Trophoblast cell (in vitro differentiated cells and primary cell): Measurements from ENCODE around the gene RXRG.
A peak's percentile ranks its signal among the peaks of the same experiment; 100 is the strongest.

ENCODE experiments used
- DNase-seq, 2 donors: peaks; one replicate each; pipeline ENCODE4 v3.0.0-alpha.2; 2016
- H2AFZ ChIP-seq: 2 replicates; pipeline ENCODE4 v1.6.1; 2013; ENCODE audit warnings: low read length, moderate library complexity, mild to moderate bottlenecking; ENCODE audit not compliant: insufficient read depth, poor library complexity
- H2AK5ac ChIP-seq: 2 replicates; pipeline ENCODE4 v1.6.1; 2013; ENCODE audit warnings: mild to moderate bottlenecking, low read length
- H2BK120ac ChIP-seq: 2 replicates; pipeline ENCODE4 v1.6.1; 2013; ENCODE audit warnings: low read length, mild to moderate bottlenecking, moderate library complexity; ENCODE audit not compliant: insufficient read depth, poor library complexity
- H2BK12ac ChIP-seq: 2 replicates; pipeline ENCODE4 v1.6.1; 2013; ENCODE audit warnings: mild to moderate bottlenecking, low read length, moderate library complexity
- H2BK5ac ChIP-seq: 2 replicates; pipeline ENCODE4 v1.6.1; 2013; ENCODE audit warnings: low read length, low read depth, moderate library complexity, mild to moderate bottlenecking; ENCODE audit not compliant: poor library complexity
- H3K14ac ChIP-seq: 2 replicates; pipeline ENCODE4 v1.6.1; 2013; ENCODE audit warnings: mild to moderate bottlenecking, low read length
- H3K18ac ChIP-seq: 2 replicates; pipeline ENCODE4 v1.6.1; 2013; ENCODE audit warnings: mild to moderate bottlenecking, low read length
- H3K23ac ChIP-seq: 2 replicates; pipeline ENCODE4 v1.6.1; 2013; ENCODE audit warnings: low read length
- H3K27ac ChIP-seq: 2 replicates; pipeline ENCODE4 v1.5.1; 2013; ENCODE audit warnings: low read depth, mild to moderate bottlenecking, inconsistent platforms, low read length, moderate library complexity
- H3K27me3 ChIP-seq: 2 replicates; pipeline ENCODE4 v1.6.1; 2013; ENCODE audit warnings: inconsistent platforms, mild to moderate bottlenecking, low read length, moderate library complexity; ENCODE audit not compliant: insufficient read depth
- H3K36me3 ChIP-seq, 2 experiments: 1 replicate in 1 of 2; 2 replicates in 1 of 2; pipeline ENCODE4 v1.6.1; 2013; ENCODE audit warnings: low read length in 2 of 2, mild to moderate bottlenecking in 2 of 2, moderate library complexity in 1 of 2; ENCODE audit not compliant: insufficient read depth in 2 of 2, control insufficient read depth in 1 of 2
- H3K4ac ChIP-seq: 2 replicates; pipeline ENCODE4 v1.6.1; 2013; ENCODE audit warnings: low read depth, mild to moderate bottlenecking, low read length, moderate library complexity
- H3K4me1 ChIP-seq, 2 experiments: 1 replicate in 1 of 2; 2 replicates in 1 of 2; pipeline ENCODE4 v1.6.1; 2013; ENCODE audit warnings: low read length in 2 of 2, mild to moderate bottlenecking in 2 of 2, moderate library complexity in 1 of 2; ENCODE audit not compliant: insufficient read depth in 2 of 2, control insufficient read depth in 1 of 2
- H3K4me2 ChIP-seq: 2 replicates; pipeline ENCODE4 v1.6.1; 2013; ENCODE audit warnings: inconsistent platforms, mild to moderate bottlenecking, low read length, moderate library complexity
- H3K4me3 ChIP-seq: 2 replicates; pipeline ENCODE4 v1.5.1; 2013; ENCODE audit warnings: mild to moderate bottlenecking, low read depth, low read length, inconsistent platforms
- H3K79me1 ChIP-seq: one replicate; pipeline ENCODE4 v1.6.1; 2013; ENCODE audit warnings: low read length
- H3K79me2 ChIP-seq: 2 replicates; pipeline ENCODE4 v1.6.1; 2013; ENCODE audit warnings: low read length, mild to moderate bottlenecking; ENCODE audit not compliant: control insufficient read depth, insufficient read depth, poor library complexity
- H3K9ac ChIP-seq: 2 replicates; pipeline ENCODE4 v1.6.1; 2013; ENCODE audit warnings: mild to moderate bottlenecking, low read length
- H3K9me3 ChIP-seq: 2 replicates; pipeline ENCODE4 v1.6.1; 2013; ENCODE audit warnings: low read depth, mild to moderate bottlenecking, control low read depth, inconsistent platforms, low read length; ENCODE audit not compliant: insufficient read depth
- H4K12ac ChIP-seq: 2 replicates; pipeline ENCODE4 v1.6.1; 2013; ENCODE audit warnings: low read depth, mild to moderate bottlenecking, low read length, moderate library complexity
- H4K8ac ChIP-seq: 2 replicates; pipeline ENCODE4 v1.6.1; 2013; ENCODE audit warnings: low read depth, mild to moderate bottlenecking, low read length, moderate library complexity
- H4K91ac ChIP-seq: one replicate; pipeline ENCODE4 v1.6.1; 2013; ENCODE audit warnings: low read depth, mild to moderate bottlenecking, low read length, moderate library complexity
- WGBS: extraction: QIAGEN DNeasy Blood & Tissue Kit; methylation state at CpG from one replicate; pipeline ENCODE4 v1.1.7; 2013; ENCODE audit warnings: missing lambda C conversion rate; ENCODE audit not compliant: insufficient read length, insufficient coverage; ENCODE audit errors: extremely low coverage; 5-methylcytosine and 5-hydroxymethylcytosine counted together

The RXRG gene

GRCh38 chr1:165387505-165387904, 57.4 kb downstream of the RXRG start:
- Histone ChIP-seq H4K8ac (no peak overlapping the region), H3K23ac (no peak overlapping the region), H3K79me1 (no peaks in the 10 kb centered on the region), H2AFZ (no peak overlapping the region), H3K27me3 (no peaks in the 10 kb centered on the region), H3K18ac (no peak overlapping the region), H3K4me1 (peaks cover 0 to 5% of the 10 kb centered on the region in 2 experiments), H2AK5ac (no peak overlapping the region), H3K14ac (no peak overlapping the region), H3K4ac (no peak overlapping the region), H2BK5ac (no peak overlapping the region), H3K4me3 (no peak overlapping the region), H2BK12ac (no peak overlapping the region), H2BK120ac (no peak overlapping the region), H4K91ac (no peak overlapping the region), H3K9ac (no peak overlapping the region), H3K36me3 (no peaks in the 10 kb centered on the region), H4K12ac (no peak overlapping the region), H3K79me2 (no peaks in the 10 kb centered on the region), H3K27ac (no peak overlapping the region), H3K4me2 (no peak overlapping the region), H3K9me3 (peaks cover 1% of the 10 kb centered on the region)
- no peak for DNase-seq
- WGBS: no CpG with 5 or more reads among the region's 2 CpGs

DNA sequence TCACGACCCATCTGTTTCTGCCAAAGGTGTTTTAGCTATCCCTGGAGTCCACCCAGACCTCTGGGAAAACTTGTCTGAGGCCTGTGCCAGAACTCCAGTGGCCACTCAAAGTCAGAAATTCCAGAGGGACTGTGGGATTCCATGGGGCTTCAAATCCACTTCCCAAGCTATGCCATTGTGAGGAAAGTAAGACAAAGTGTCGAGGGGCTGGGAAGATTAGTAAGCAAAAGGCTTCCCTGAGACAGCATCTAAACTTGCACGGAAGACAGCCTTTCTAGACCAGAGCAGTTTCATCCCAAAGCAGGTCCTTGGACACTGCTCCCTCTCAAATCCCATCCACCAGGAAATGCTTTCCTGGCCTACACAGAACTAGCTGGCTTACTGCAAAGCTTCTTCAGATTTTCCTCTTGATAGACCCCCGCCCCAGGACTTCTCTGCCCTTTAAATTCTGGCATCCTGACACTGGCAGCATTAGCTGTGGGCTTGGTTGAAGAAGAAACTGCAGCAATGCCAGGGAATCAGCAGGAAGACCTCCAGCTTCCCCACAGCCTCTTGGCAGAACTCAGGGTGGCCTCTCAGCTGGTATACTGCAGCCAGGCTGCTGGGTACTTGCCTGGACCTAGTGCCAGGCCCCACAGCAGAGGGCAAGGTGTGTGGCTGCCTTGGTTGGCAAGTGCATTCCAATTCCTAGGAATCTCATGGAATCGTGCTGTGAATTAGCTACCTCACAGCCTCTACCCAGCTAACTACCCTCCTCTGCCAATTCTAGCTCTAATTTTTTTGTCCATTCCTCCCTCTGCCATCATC, 61.1 kb downstream of the RXRG start:
- no peak overlapping the region for H3K4ac ChIP-seq
- no peak overlapping the region for H2BK120ac ChIP-seq
- no peak overlapping the region for H4K8ac ChIP-seq
- H2AK5ac ChIP-seq: no peak overlapping the region
- peaks cover 0 to 5% of the 10 kb centered on the region in 2 experiments for H3K4me1 ChIP-seq
- peaks cover 1% of the 10 kb centered on the region for H3K9me3 ChIP-seq
- no CpG with 5 or more reads among the region's 5 CpGs for WGBS
- no peak overlapping the region for H3K18ac ChIP-seq
- no peaks in the 10 kb centered on the region for H3K79me1 ChIP-seq
- H3K14ac ChIP-seq: no peak overlapping the region
- no peaks in the 10 kb centered on the region for H3K79me2 ChIP-seq
- H2AFZ ChIP-seq: no peak overlapping the region
- H2BK5ac ChIP-seq: no peak overlapping the region
- no peak overlapping the region for H3K27ac ChIP-seq
- DNase-seq: no peak
- H3K23ac ChIP-seq: no peak overlapping the region
- no peaks in the 10 kb centered on the region for H3K36me3 ChIP-seq
- no peak overlapping the region for H2BK12ac ChIP-seq
- H3K4me2 ChIP-seq: no peak overlapping the region
- peak overlapping the region; percentile 6 for H3K4me3 ChIP-seq
- H3K9ac ChIP-seq: no peak overlapping the region
- H4K91ac ChIP-seq: no peak overlapping the region
- no peak overlapping the region for H4K12ac ChIP-seq
- H3K27me3 ChIP-seq: no peaks in the 10 kb centered on the region

DNA sequence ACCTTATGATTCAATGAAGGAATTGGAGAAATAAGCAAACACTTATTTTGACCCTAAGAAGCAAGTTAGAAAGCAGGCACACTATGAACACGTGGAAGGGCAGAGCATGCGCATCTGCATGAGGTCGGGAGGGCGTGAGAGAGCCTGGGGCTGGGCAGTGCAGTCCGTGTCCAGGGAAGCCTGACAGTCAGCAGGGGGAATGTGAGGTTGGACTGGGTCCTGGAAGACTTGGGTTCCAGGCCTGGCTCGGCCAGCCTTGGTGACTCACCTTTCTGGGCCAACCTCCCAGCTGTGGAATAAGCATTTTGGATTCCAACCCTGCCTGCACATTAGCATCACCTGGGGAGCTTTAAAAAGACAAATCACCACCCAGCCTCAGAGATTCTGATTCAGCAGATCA, 61.9 kb downstream of the RXRG start:
- H2BK12ac ChIP-seq: no peak overlapping the region
- H3K36me3 ChIP-seq: no peaks in the 10 kb centered on the region
- no peak for DNase-seq
- no peaks in the 10 kb centered on the region for H3K79me2 ChIP-seq
- H2BK120ac ChIP-seq: no peak overlapping the region
- no peak overlapping the region for H3K14ac ChIP-seq
- no peak overlapping the region for H2AFZ ChIP-seq
- H2BK5ac ChIP-seq: no peak overlapping the region
- H3K4ac ChIP-seq: no peak overlapping the region
- no peak overlapping the region for H4K8ac ChIP-seq
- no peaks in the 10 kb centered on the region for H3K79me1 ChIP-seq
- H4K12ac ChIP-seq: no peak overlapping the region
- no peak overlapping the region for H3K18ac ChIP-seq
- H2AK5ac ChIP-seq: no peak overlapping the region
- no peak overlapping the region for H4K91ac ChIP-seq
- H3K27me3 ChIP-seq: no peaks in the 10 kb centered on the region
- no peak overlapping the region for H3K4me2 ChIP-seq
- no peak overlapping the region for H3K23ac ChIP-seq
- no peak overlapping the region for H3K9ac ChIP-seq
- peaks cover 0 to 5% of the 10 kb centered on the region in 2 experiments for H3K4me1 ChIP-seq
- no peak overlapping the region for H3K4me3 ChIP-seq
- H3K27ac ChIP-seq: no peak overlapping the region
- no CpG with 5 or more reads among the region's 6 CpGs for WGBS
- H3K9me3 ChIP-seq: peaks cover 1% of the 10 kb centered on the region

- Histone ChIP-seq H3K9me3 (peaks cover 1% of the 10 kb centered on the region), H3K4me3 (no peak overlapping the region), H4K12ac (no peak overlapping the region), H3K79me2 (no peaks in the 10 kb centered on the region), H3K23ac (no peak overlapping the region), H3K4ac (no peak overlapping the region), H2AK5ac (no peak overlapping the region), H2BK120ac (no peak overlapping the region), H4K8ac (no peak overlapping the region), H2BK5ac (no peak overlapping the region), H3K4me2 (no peak overlapping the region), H2AFZ (no peak overlapping the region), H3K18ac (no peak overlapping the region), H4K91ac (no peak overlapping the region), H3K27me3 (no peaks in the 10 kb centered on the region), H3K4me1 (peaks cover 0 to 5% of the 10 kb centered on the region in 2 experiments), H3K79me1 (no peaks in the 10 kb centered on the region), H2BK12ac (no peak overlapping the region), H3K36me3 (no peaks in the 10 kb centered on the region), H3K9ac (no peak overlapping the region), H3K27ac (no peak overlapping the region), H3K14ac (no peak overlapping the region)
- DNase-seq: no peak
- WGBS: no CpG with 5 or more reads among the region's 6 CpGs
These were observed 63.0 kb downstream of the RXRG start for GRCh38 chr1:165381745-165382505.
